Kidney (tissue), 14 donors: ENCODE results near the gene STAT6. TPM values are rescaled to one million over a fixed set of nuclear protein-coding genes. Genes with fewer than 3 reads are reported as not detected.

Experiments
- DNase-seq, 5 donors: peaks; one replicate each; pipeline ENCODE4 v3.0.0-alpha.2; 2013 to 2020
- FAIRE-seq: peaks from 2 replicates; lab custom pipeline; 2012; peaks lifted over from hg19 to GRCh38; lab: Jason Lieb, UNC
- H3K27ac ChIP-seq, 2 donors: one replicate each; pipeline ENCODE4 v1.7.0; 2013; ENCODE audit warnings: low read depth in 2 of 2, low read length in 2 of 2, inconsistent platforms in 1 of 2
- H3K27me3 ChIP-seq: one replicate; pipeline ENCODE4 v1.7.1; 2013; ENCODE audit warnings: low read length, inconsistent platforms; ENCODE audit not compliant: control insufficient read depth, insufficient read depth
- H3K36me3 ChIP-seq, 3 donors: one replicate each; pipeline versions ENCODE4 v1.7.0 to v1.7.1; 2013; ENCODE audit warnings: low read length in 3 of 3, control low read depth in 1 of 3, inconsistent platforms in 1 of 3; ENCODE audit not compliant: insufficient read depth in 3 of 3, control insufficient read depth in 2 of 3
- H3K4me1 ChIP-seq, 3 donors: one replicate each; pipeline versions ENCODE4 v1.7.0 to v1.7.1; 2013; ENCODE audit warnings: low read length in 3 of 3, inconsistent platforms in 1 of 3, low read depth in 1 of 3; ENCODE audit not compliant: control insufficient read depth in 2 of 3, insufficient read depth in 2 of 3
- H3K4me3 ChIP-seq, 3 donors: one replicate each; pipeline versions ENCODE4 v1.7.0 to v1.8.1; 2013; ENCODE audit warnings: low read length in 3 of 3, control low read depth in 1 of 3, inconsistent platforms in 1 of 3
- H3K9ac ChIP-seq, 3 donors: one replicate each; pipeline versions ENCODE4 v1.7.0 to v1.7.1; 2013; ENCODE audit warnings: low read length in 3 of 3, control low read depth in 1 of 3, inconsistent platforms in 1 of 3
- H3K9me3 ChIP-seq, 3 donors: one replicate each; pipeline versions ENCODE4 v1.7.0 to v1.7.1; 2013; ENCODE audit warnings: low read length in 3 of 3, control low read depth in 1 of 3, inconsistent platforms in 1 of 3; ENCODE audit not compliant: control insufficient read depth in 2 of 3, insufficient read depth in 1 of 3
- CTCF ChIP-seq: IDR thresholded peaks from 3 replicates; pipeline ENCODE4 v1.5.1; 2012; ENCODE audit warnings: mild to moderate bottlenecking, moderate library complexity, borderline replicate concordance; ENCODE audit not compliant: insufficient read depth; ENCODE audit errors: extremely low read depth
- intact Hi-C: fragments of 100-400 bp; cut with DNase I; formaldehyde crosslinking; loops from one replicate; pipeline ENCODE4 v1.11.1; 2022
- polyA plus RNA-seq: library from polyadenylated mRNA; stranded (reverse); fragments of 350-450 nt; fragmentation: Illumina TruSeq; extraction: RNeasy Lipid Tissue Mini Kit (QIAGEN cat#74804); gene quantifications from one replicate; pipeline ENCODE4 v1.2.3, GENCODE V29; 2014; ENCODE audit warnings: low read depth, low replicate concordance; ENCODE audit not compliant: insufficient read depth
- total RNA-seq: library from RNA; stranded (reverse); fragmentation: NEBNext Ultra II Directional; extraction: Animal tissue kit (Norgen Biotek cat#: 25700); gene quantifications from one replicate; pipeline ENCODE4 v1.2.1, GENCODE V29; 2021
- donor health status: control.
- donor health status: control.
- donor health status: control.
- donor health status: control.
- donor health status: control.
- donor health status: DM: yes; HTN: yes; CAD: no.
- donor health status: Normal renal cell carcinoma (clear cell type).

STAT6 gene
- total and polyA plus RNA-seq, 2 donors from 2014 or later, result 74.8 to 232 TPM

DNA sequence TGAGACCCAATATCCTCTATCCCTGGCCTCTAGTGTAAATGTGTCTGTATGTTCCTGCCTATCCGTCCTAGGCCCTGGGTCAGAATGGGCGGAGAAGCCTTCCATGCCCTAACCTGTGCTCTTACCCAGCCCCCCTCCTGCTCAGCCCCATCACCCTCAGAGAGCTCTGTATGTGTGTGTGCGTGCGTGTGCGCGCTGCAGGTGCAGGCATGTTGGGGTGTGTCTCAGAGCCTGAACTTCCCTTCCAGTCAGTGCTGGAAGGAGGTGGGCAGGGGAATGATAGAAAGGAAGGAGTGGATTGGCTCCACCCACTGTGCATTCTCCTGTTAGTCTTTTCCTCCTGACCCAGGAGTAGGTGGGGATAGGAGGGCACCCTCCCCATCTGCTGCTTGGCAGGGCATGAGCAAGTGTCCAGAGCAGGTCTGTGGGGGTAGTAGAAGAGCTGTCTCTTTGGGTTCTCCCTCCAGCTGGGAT, 15.0 kb downstream of the STAT6 start:
- Histone ChIP-seq H3K4me3 (no peak overlapping the region), H3K27ac (peak overlapping the region in 1 of 2 donors; percentile 40)
- FAIRE-seq, result no peak

GRCh38 chr12:57095440-57095839, 15.7 kb downstream of the STAT6 start:
- DNase-seq (peak in 1 of 5 donors; percentile 50), FAIRE-seq (no peak)
- Histone ChIP-seq H3K27me3 (no peaks in the 10 kb centered on the region), H3K9me3 (no peaks in the 10 kb centered on the region), H3K4me3 (no peak overlapping the region), H3K9ac (no peak overlapping the region), H3K4me1 (peaks cover 0 to 21% (median 0%) of the 10 kb centered on the region in 3 donors), H3K27ac (no peak overlapping the region), H3K36me3 (peaks cover 7 to 64% (median 16%) of the 10 kb centered on the region in 3 donors)
- intact Hi-C loops, result no loop called here
- no peak for TF ChIP-seq CTCF

More for the DNA sequence above, 15.0 kb downstream of the STAT6 start:
- Histone ChIP-seq H3K36me3 (peaks cover 7 to 63% (median 14%) of the 10 kb centered on the region in 3 donors), H3K9ac (no peak overlapping the region), H3K9me3 (no peaks in the 10 kb centered on the region), H3K27me3 (no peaks in the 10 kb centered on the region), H3K4me1 (peaks cover 0 to 14% (median 0%) of the 10 kb centered on the region in 3 donors)
- DNase-seq, result peak in 2 of 5 donors; percentile 13 to 52
- TF ChIP-seq CTCF, result no peak
- intact Hi-C loops, result no loop called here

GRCh38 chr12:57094208-57095160, 16.7 kb downstream of the STAT6 start:
- Histone ChIP-seq H3K36me3 (peaks cover 5 to 56% (median 16%) of the 10 kb centered on the region in 3 donors), H3K9me3 (no peaks in the 10 kb centered on the region), H3K9ac (no peak overlapping the region), H3K27me3 (no peaks in the 10 kb centered on the region), H3K27ac (peak overlapping the region; percentile 63 to 82), H3K4me3 (no peak overlapping the region), H3K4me1 (peaks cover 0 to 21% (median 0%) of the 10 kb centered on the region in 3 donors)
- DNase-seq, result peak in 2 of 5 donors; percentile 24 to 50
- intact Hi-C loops, result no loop called here
- TF ChIP-seq CTCF, result no peak
- FAIRE-seq, result no peak
